Loucy (cell line): Measurements from ENCODE around the gene TJP1.
"Not testable (repeated sequence)": the region's sequence is repeated elsewhere in the genome, so short reads cannot be mapped to it uniquely, and the experiment has no call there.

Source experiments
- H2AFZ ChIP-seq: fragments of 200-600 bp; sonication (generic); 2 replicates; pipeline ENCODE4 v1.6.0; 2016; ENCODE audit warnings: antibody characterized with exemption, mild to moderate bottlenecking, low read length, moderate library complexity
- H3F3A ChIP-seq: fragments of 200-600 bp; 2 replicates; pipeline ENCODE4 v1.6.0; 2016; ENCODE audit warnings: antibody characterized with exemption, low read depth, mild to moderate bottlenecking
- H3K27me3 ChIP-seq: fragments of 200-600 bp; sonication (generic); 2 replicates; pipeline ENCODE4 v1.6.1; 2014; ENCODE audit warnings: low read length, mild to moderate bottlenecking; ENCODE audit not compliant: insufficient read depth, poor library complexity, severe bottlenecking
- H3K36me3 ChIP-seq: fragments of 200-600 bp; sonication (generic); 2 replicates; pipeline ENCODE4 v1.6.1; 2016; ENCODE audit warnings: low read length; ENCODE audit not compliant: insufficient read depth
- H3K4me1 ChIP-seq: fragments of 200-600 bp; sonication (generic); 2 replicates; pipeline ENCODE4 v1.5.1; 2014; ENCODE audit warnings: low read length, mild to moderate bottlenecking; ENCODE audit not compliant: insufficient read depth, poor library complexity, severe bottlenecking
- H3K4me2 ChIP-seq: fragments of 200-600 bp; sonication (generic); 2 replicates; pipeline ENCODE4 v1.6.0; 2014; ENCODE audit warnings: antibody characterized with exemption, low read length, low read depth, mild to moderate bottlenecking; ENCODE audit not compliant: poor library complexity, severe bottlenecking
- H3K4me3 ChIP-seq: fragments of 200-600 bp; sonication (generic); 2 replicates; pipeline ENCODE4 v1.5.1; 2014; ENCODE audit warnings: low read length, mild to moderate bottlenecking, mixed read lengths; ENCODE audit not compliant: poor library complexity, severe bottlenecking
- H3K79me2 ChIP-seq: fragments of 200-600 bp; sonication (generic); 2 replicates; pipeline ENCODE4 v1.6.1; 2014; ENCODE audit warnings: low read length; ENCODE audit not compliant: insufficient read depth
- H3K9ac ChIP-seq: fragments of 200-600 bp; sonication (generic); 2 replicates; pipeline ENCODE4 v1.6.0; 2014; ENCODE audit warnings: mild to moderate bottlenecking, low read depth, low read length, moderate library complexity; ENCODE audit not compliant: poor library complexity, severe bottlenecking
- H3K9me2 ChIP-seq: fragments of 200-600 bp; sonication (generic); replicated peaks from 2 replicates; pipeline ENCODE4 v1.6.1; 2016; ENCODE audit warnings: low read depth, low read length, mixed read lengths
- H3K9me3 ChIP-seq: fragments of 200-600 bp; sonication (generic); 2 replicates; pipeline ENCODE4 v1.6.1; 2014; ENCODE audit warnings: mild to moderate bottlenecking, antibody characterized with exemption, low read length, low read depth; ENCODE audit not compliant: insufficient read depth
- H4K20me1 ChIP-seq: fragments of 200-600 bp; sonication (generic); 2 replicates; pipeline ENCODE4 v1.6.0; 2014; ENCODE audit warnings: antibody characterized with exemption, low read length, mild to moderate bottlenecking; ENCODE audit not compliant: insufficient read depth, poor library complexity, severe bottlenecking
- EZH2phosphoT487 ChIP-seq: fragments of 200-600 bp; IDR thresholded peaks from 2 replicates; pipeline ENCODE4 v1.6.1; 2018; ENCODE audit warnings: antibody characterized with exemption, mild to moderate bottlenecking, moderate library complexity, borderline replicate concordance
- TF ChIP-seq, protein P1 (sequence below): fragments of 200-600 bp; sonication (generic); conservative IDR thresholded peaks from 2 replicates; pipeline ENCODE4 v1.5.1; 2014; ENCODE audit warnings: mild to moderate bottlenecking, antibody characterized with exemption, low read length

TJP1 gene

DNA sequence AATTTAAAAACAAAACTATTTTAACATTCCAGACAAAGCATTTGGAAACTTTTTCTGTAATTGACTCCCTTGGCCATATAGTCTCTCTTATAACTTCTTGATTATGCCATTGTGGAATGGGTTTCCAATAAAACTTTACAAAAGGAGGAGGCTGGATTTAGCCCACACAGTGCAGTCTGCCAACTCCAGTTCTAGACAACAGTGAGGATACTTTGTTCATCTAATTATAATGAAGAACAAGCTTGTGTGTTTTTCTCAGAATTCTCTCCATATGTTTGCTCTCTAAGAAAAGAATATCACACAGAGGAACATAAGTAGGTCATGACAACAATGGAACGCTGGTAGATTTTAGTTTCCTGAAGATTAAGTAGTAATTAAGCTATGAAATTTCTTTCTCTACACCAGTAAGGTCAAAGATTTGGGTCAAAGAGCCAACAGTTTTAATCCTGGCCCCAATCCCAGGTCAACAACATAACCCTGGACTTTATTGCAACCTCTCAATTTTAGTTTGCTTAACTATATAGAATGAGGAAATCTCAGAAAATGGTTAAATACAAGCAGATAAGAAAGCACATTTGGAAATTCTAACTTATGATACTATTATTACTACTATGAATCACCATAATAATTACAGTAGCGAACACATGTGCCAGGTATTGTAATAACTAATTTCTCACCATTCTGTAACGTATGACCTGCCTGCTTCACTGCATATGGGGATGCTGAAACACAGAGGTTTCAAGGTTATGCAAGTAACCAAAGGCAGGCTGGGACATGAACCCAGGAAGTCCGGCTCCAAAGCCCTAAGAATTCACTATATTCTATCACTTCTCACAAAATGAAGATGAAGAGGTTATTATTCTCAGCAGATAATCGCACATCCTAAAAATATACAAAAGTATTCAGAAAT lies 65.7 kb downstream of the TJP1 start:
- Histone ChIP-seq H3K9ac (no peak overlapping the region), H3K79me2 (no peaks in the 10 kb centered on the region), H3K36me3 (no peaks in the 10 kb centered on the region), H3F3A (no peaks in the 10 kb centered on the region), H4K20me1 (no peaks in the 10 kb centered on the region), H3K4me2 (no peak overlapping the region), H3K9me2 (no peaks in the 10 kb centered on the region), H3K4me3 (no peak overlapping the region), H3K9me3 (no peaks in the 10 kb centered on the region), H3K27me3 (peaks cover 8% of the 10 kb centered on the region), H3K4me1 (no peaks in the 10 kb centered on the region), H2AFZ (no peak overlapping the region)
- TF ChIP-seq, protein P1, sequence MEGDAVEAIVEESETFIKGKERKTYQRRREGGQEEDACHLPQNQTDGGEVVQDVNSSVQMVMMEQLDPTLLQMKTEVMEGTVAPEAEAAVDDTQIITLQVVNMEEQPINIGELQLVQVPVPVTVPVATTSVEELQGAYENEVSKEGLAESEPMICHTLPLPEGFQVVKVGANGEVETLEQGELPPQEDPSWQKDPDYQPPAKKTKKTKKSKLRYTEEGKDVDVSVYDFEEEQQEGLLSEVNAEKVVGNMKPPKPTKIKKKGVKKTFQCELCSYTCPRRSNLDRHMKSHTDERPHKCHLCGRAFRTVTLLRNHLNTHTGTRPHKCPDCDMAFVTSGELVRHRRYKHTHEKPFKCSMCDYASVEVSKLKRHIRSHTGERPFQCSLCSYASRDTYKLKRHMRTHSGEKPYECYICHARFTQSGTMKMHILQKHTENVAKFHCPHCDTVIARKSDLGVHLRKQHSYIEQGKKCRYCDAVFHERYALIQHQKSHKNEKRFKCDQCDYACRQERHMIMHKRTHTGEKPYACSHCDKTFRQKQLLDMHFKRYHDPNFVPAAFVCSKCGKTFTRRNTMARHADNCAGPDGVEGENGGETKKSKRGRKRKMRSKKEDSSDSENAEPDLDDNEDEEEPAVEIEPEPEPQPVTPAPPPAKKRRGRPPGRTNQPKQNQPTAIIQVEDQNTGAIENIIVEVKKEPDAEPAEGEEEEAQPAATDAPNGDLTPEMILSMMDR: no peak
- TF ChIP-seq EZH2phosphoT487: no peak

DNA sequence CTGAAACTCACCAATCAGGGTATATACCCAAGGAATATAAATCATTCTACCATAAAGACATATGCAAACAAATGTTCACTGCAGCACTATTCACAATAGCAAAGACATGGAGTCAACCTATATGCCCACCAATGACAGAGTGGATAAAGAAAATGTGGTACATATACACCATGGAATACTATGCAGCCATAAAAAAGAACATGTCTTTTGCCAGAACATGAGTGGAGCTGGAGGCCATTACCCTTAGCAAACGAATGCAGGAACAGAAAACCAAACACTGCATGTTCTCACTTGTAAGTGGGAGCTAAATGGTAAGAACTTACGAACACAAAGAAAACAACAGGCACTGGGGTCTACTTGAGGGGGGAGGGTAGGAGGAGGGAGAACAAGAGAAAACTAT lies 68.3 kb downstream of the TJP1 start:
- H3F3A ChIP-seq, H3K79me2 ChIP-seq, H2AFZ ChIP-seq, H3K4me1 ChIP-seq, H3K4me3 ChIP-seq, H3K27me3 ChIP-seq, H3K36me3 ChIP-seq, H3K9me2 ChIP-seq, H3K4me2 ChIP-seq, H3K9me3 ChIP-seq, H3K9ac ChIP-seq, H4K20me1 ChIP-seq: not testable (repeated sequence)

DNA sequence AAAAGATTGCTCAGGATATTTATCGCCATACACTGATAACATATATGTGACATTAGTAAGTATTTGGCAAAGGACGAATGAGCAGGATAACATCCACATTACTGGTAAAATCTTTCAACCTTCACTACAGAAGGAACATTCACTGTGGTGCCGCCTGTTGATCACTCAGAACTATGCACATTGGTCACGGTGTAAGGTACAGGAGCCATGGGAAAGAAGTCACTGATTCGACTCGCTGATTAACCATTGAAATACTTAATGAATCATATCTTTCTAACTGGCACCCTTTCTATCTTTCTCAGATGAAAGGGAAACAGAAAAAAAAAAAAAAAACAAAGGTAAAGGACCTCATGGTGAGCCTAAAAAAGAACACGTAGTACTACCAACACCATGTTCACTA lies 68.8 kb downstream of the TJP1 start:
- H3K4me1 ChIP-seq: no peaks in the 10 kb centered on the region
- TF ChIP-seq, protein P1: no peak
- TF ChIP-seq EZH2phosphoT487: no peak

DNA sequence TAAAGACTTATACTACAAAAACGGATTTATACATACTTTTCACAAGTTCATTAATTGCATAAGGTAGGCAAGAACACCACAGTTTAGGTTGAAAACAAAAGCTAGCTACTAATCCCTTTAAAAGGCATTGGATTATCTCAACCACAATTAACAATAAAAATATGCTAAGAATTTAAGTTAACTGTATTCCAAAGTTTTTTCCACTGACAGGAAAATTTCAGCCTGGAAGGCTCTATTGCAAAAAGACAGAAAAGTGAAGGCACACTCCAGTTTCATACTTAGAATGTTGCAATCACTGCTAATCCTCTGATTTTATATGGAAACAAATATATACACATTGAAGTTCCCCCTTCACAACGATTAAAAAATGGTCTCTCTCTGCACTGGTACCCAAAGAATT lies 71.5 kb downstream of the TJP1 start:
- no peak for TF ChIP-seq EZH2phosphoT487
- TF ChIP-seq, protein P1: no peak
- no peaks in the 10 kb centered on the region for H3F3A ChIP-seq
- no peak overlapping the region for H3K4me2 ChIP-seq
- H4K20me1 ChIP-seq: no peaks in the 10 kb centered on the region
- no peaks in the 10 kb centered on the region for H3K79me2 ChIP-seq
- H3K9ac ChIP-seq: no peak overlapping the region
- no peaks in the 10 kb centered on the region for H3K9me3 ChIP-seq
- no peaks in the 10 kb centered on the region for H3K4me1 ChIP-seq
- H2AFZ ChIP-seq: no peak overlapping the region
- no peaks in the 10 kb centered on the region for H3K27me3 ChIP-seq
- no peaks in the 10 kb centered on the region for H3K9me2 ChIP-seq
- no peaks in the 10 kb centered on the region for H3K36me3 ChIP-seq
- H3K4me3 ChIP-seq: no peak overlapping the region

More for the DNA sequence above, 68.8 kb downstream of the TJP1 start:
- Histone ChIP-seq H3K9ac (no peak overlapping the region), H3K9me3 (no peaks in the 10 kb centered on the region), H3F3A (no peaks in the 10 kb centered on the region), H3K36me3 (no peaks in the 10 kb centered on the region), H3K4me3 (no peak overlapping the region), H2AFZ (no peak overlapping the region), H4K20me1 (no peaks in the 10 kb centered on the region), H3K4me2 (no peak overlapping the region), H3K79me2 (no peaks in the 10 kb centered on the region), H3K27me3 (peaks cover 8% of the 10 kb centered on the region), H3K9me2 (no peaks in the 10 kb centered on the region)
